Measurements from ENCODE around the gene PRRT2.
A peak's percentile ranks its signal among the peaks of the same experiment; 100 is the strongest.

PRRT2 gene

DNA sequence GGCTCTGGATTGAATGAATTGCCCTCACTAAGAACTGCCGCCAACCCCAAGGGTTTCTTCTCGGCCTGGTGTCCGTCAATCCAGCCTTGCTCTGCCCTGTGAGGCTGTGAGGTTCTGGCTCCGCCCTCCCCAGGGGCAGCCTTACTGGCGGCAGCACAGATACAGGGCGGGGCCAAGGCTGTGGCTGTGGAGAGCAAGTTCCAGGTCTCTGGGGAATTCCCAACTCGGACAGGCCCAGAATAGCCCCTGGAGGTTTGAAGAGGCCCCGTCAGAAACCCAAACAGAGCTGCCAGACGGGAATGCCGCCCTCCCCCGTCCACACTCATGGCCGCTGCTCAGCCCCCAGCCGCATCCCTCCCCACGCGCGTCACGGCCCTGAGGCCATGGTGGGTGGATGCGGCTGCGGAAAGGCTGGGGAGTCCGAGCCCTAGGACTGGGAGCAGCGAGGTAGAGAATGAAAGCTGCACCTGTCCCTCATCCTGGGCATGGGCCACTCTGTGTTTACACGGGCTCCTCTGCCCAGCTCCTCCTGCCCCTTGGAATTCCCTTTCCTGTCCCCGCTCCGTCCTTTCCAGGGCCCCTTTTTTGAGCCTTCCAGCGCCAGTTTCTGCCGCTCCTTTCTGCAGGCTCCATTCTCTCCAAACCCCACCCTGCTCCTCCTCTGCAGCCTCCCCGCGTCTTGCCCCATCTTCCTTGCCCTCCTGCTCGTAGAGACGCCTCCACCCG lies 660 bp upstream of the PRRT2 start:
- DNase-seq (ENCODE audit: extremely low read depth in 1 of 2, low read depth in 1 of 2), result peak; percentile 74 to 85

GRCh38 chr16:29812754-29813643 lies 1.0 kb downstream of the PRRT2 start:
- no peak for DNase-seq (ENCODE audit: extremely low read depth in 1 of 2, low read depth in 1 of 2)

GRCh38 chr16:29813644-29814562 lies 1.9 kb downstream of the PRRT2 start:
- no peak for DNase-seq (ENCODE audit: extremely low read depth in 1 of 2, low read depth in 1 of 2)

GRCh38 chr16:29814592-29814991 lies 2.6 kb downstream of the PRRT2 start:
- DNase-seq (ENCODE audit: extremely low read depth in 1 of 2, low read depth in 1 of 2), result no peak

- no peak for DNase-seq (ENCODE audit: extremely low read depth in 1 of 2, low read depth in 1 of 2)
Measured at GRCh38 chr16:29815032-29815721, 3.2 kb downstream of the PRRT2 start.

GRCh38 chr16:29815793-29816693 lies 4.0 kb downstream of the PRRT2 start, which contains the start of gene PAGR1:
Gene PAGR1, plus strand, starts transcription at chr16:29816152. Its CDS starts 374 bp downstream, at chr16:29816526.
- peak; percentile 95 to 98 for DNase-seq (ENCODE audit: extremely low read depth in 1 of 2, low read depth in 1 of 2)

DNA sequence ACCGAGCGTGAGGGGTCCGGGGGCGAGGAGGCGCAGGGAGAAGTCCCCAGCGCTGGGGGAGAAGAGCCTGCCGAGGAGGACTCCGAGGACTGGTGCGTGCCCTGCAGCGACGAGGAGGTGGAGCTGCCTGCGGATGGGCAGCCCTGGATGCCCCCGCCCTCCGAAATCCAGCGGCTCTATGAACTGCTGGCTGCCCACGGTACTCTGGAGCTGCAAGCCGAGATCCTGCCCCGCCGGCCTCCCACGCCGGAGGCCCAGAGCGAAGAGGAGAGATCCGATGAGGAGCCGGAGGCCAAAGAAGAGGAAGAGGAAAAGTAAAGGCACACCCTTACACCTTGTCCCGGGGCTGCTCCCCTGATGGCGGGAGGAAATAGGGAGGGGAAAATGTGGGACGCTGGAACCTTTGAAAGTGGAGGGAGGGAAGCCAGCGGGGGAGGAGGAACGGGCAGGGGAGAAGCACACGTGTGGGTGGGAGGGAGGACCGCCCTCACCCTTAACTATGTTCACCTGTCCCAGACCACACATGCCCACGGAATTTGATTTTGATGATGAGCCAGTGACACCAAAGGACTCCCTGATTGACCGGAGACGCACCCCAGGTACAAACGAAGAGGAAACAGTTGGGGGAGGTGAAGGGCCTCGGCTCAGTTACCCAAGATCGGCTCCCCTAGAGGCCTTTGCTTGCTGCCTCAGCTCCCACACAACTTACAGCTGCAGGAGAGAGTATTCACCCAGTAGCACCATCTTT lies 4.9 kb downstream of the PRRT2 start:
- DNase-seq (ENCODE audit: extremely low read depth in 1 of 2, low read depth in 1 of 2), result peak in 1 of 2 donors; percentile 57

DNA sequence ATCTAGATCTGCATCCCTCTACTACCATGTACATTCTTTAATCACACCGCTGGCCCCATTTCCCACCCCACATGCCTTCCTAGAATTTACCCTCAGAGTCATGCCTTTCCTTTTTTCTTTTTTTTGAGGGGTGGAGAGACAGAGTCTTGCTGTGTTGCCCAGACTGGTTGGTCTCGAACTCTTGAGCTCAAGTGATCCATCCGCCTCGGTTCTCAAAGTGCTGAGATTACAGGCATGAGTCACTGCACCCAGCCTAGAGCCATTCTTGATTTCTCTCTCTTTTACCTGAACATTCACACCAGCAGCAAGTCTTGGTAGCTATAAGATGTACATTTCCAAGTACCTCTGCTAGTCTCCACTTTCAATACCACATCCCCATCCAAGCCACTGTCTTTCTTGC lies 6.1 kb downstream of the PRRT2 start:
- DNase-seq (ENCODE audit: extremely low read depth in 1 of 2, low read depth in 1 of 2), result no peak

DNA sequence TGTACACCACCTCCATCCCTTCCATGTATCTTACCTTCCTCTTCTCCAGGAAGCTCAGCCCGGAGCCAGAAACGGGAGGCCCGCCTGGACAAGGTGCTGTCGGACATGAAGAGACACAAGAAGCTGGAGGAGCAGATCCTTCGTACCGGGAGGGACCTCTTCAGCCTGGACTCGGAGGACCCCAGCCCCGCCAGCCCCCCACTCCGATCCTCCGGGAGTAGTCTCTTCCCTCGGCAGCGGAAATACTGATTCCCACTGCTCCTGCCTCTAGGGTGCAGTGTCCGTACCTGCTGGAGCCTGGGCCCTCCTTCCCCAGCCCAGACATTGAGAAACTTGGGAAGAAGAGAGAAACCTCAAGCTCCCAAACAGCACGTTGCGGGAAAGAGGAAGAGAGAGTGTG lies 7.5 kb downstream of the PRRT2 start:
- DNase-seq (ENCODE audit: extremely low read depth in 1 of 2, low read depth in 1 of 2), result no peak

DNA sequence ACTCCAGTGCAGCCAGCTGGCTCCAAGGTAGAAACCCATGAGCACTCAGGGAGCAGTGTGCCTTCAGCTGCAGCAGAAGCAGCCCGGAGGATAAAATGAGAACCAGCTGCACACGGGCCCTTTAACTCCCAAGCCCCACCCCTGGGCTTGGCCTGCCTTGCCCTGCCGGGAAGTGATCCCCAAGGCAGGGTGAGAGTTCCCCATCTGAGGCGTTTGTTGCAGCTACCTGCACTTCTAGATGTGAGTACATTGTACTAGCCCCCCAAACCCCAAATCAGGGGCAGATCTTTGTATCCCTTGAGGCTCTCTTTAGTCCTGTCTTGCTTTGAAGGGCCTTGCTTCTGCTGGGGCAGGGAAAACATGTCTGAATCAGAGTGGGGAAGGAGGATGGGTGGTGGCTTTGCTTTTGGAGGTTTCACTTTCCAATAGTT lies 8.3 kb downstream of the PRRT2 start, which contains the start of gene MVP:
MVP (plus strand) TSS at position 192 of the 431 bp plus-strand sequence. CDS start 10,088 bp downstream, outside the sequence.
- DNase-seq (ENCODE audit: extremely low read depth in 1 of 2, low read depth in 1 of 2), result no peak

GRCh38 chr16:29820730-29821642 lies 9.0 kb downstream of the PRRT2 start:
- no peak for DNase-seq (ENCODE audit: extremely low read depth in 1 of 2, low read depth in 1 of 2)

DNA sequence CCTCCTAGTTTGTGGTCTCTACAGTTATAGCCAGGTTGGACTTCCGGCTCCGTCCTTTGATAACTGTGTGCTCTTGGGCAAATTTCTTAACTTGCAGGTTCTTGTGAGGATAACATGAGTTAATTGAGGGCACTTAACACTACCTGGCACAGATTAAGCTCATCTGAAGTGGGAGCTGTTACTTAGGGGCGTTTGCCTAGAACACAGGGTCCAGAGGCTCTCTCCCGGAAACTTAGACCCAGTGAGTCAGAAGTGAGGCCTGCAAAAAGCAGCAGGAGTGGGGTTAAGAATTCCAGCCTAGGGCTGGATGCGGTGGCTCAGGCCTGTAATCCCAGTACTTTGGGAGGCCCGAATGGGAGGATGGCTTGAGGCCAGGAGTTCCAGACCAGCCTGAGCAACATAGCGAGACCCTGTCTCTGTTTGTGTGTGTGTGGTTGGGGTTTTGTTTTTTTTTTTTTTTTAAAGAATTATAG lies 9.7 kb downstream of the PRRT2 start:
- no peak for DNase-seq (ENCODE audit: extremely low read depth in 1 of 2, low read depth in 1 of 2)

- DNase-seq (ENCODE audit: extremely low read depth in 1 of 2, low read depth in 1 of 2), result no peak
Measured at GRCh38 chr16:29824589-29825144, 12.7 kb downstream of the PRRT2 start.

DNA sequence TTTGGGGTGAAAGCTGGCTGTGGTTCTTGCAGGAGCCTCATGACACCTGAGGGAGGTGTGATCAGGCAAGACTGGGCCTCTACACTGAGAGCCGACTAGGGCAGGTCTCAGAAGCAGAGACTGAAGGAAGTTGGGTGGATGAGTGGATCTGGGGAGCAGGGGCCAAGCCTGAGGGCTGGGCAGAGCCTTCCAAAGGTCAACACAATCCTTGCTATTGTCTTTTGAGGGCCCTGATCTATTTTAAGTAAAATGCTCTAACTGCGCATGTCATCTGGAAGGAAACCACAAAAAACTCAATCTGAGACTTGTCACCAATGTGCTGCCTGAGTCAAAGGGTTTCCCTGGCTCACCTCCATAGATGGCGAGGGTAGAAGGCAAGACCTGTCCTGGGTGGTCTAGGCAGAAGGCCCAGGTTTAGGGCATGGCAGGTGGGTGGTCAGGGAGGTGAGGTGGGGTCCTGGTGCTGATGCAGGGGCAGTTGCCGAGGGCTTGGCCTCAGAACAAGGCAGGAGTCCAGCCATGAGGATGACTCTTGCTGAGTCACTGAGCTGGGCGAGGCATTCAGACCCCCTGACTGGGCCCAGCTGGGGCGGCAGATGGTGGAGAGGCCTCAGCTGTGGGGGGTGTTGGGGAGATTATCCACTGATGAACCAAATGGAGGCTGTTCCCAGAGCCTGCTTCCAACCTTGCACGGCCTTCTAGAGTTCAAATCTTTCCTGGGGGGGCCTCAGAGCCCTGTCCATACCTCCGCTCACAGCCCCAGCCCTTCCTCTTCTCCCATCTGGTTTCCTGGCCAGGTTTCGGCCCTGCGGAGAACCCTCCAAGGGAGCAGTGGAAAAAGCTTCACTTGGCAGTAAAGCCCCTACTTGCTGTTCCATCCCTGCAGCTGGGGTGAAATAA lies 13.4 kb downstream of the PRRT2 start:
- no peak for DNase-seq (ENCODE audit: extremely low read depth in 1 of 2, low read depth in 1 of 2)

GRCh38 chr16:29826342-29826695 lies 14.3 kb downstream of the PRRT2 start:
- no peak for DNase-seq (ENCODE audit: extremely low read depth in 1 of 2, low read depth in 1 of 2)

GRCh38 chr16:29830774-29831173 lies 18.8 kb downstream of the PRRT2 start:
- no peak for DNase-seq (ENCODE audit: extremely low read depth in 1 of 2, low read depth in 1 of 2)
